GM23338 (cell line): ENCODE results near the gene SIGLEC9. TPM values are rescaled to one million over a fixed set of nuclear protein-coding genes. Genes with fewer than 3 reads are reported as not detected.

Source experiments
- ATAC-seq: fragments of 200-7000 bp; cut with Tn5 transposase; 3 replicates; pipeline ENCODE4 v1.9.1; 2020
- DNase-seq: peaks from one replicate; pipeline ENCODE4 v3.0.0-alpha.2; 2015; ENCODE audit warnings: low spot score
- H2AFZ ChIP-seq: fragments of 200-600 bp; sonication (generic); 2 replicates; pipeline ENCODE4 v1.8.0; 2016; ENCODE audit warnings: antibody characterized with exemption, mild to moderate bottlenecking, moderate library complexity
- H3F3A ChIP-seq: fragments of 200-600 bp; sonication (generic); replicated peaks from 2 replicates; pipeline ENCODE4 v1.8.0; 2017; ENCODE audit warnings: antibody characterized with exemption, mixed run types, low read depth
- H3K27ac ChIP-seq: fragments of 200-600 bp; sonication (generic); 2 replicates; pipeline ENCODE4 v1.6.1; 2016; ENCODE audit warnings: low read depth
- H3K27me3 ChIP-seq: fragments of 200-600 bp; sonication (generic); 2 replicates; pipeline ENCODE4 v1.8.0; 2016; ENCODE audit warnings: mild to moderate bottlenecking, mixed run types, moderate library complexity; ENCODE audit not compliant: insufficient read depth
- H3K36me3 ChIP-seq: fragments of 200-600 bp; sonication (generic); 2 replicates; pipeline ENCODE4 v1.8.0; 2016; ENCODE audit warnings: mild to moderate bottlenecking; ENCODE audit not compliant: insufficient read depth
- H3K4me1 ChIP-seq: fragments of 200-600 bp; sonication (generic); 2 replicates; pipeline ENCODE4 v1.8.0; 2016; ENCODE audit warnings: mild to moderate bottlenecking, moderate library complexity; ENCODE audit not compliant: insufficient read depth
- H3K4me2 ChIP-seq: fragments of 200-600 bp; sonication (generic); 2 replicates; pipeline ENCODE4 v1.7.1; 2017; ENCODE audit warnings: mixed run types
- H3K4me3 ChIP-seq: fragments of 200-600 bp; sonication (generic); 2 replicates; pipeline ENCODE4 v1.6.1; 2016; ENCODE audit warnings: mixed run types
- H3K79me2 ChIP-seq: fragments of 200-600 bp; sonication (generic); replicated peaks from 2 replicates; pipeline ENCODE4 v1.8.0; 2017; ENCODE audit warnings: mild to moderate bottlenecking; ENCODE audit not compliant: insufficient read depth
- H3K9me2 ChIP-seq: fragments of 200-600 bp; sonication (generic); 2 replicates; pipeline ENCODE4 v1.8.0; 2017; ENCODE audit not compliant: insufficient read depth
- H4K20me1 ChIP-seq: fragments of 200-600 bp; sonication (generic); replicated peaks from 2 replicates; pipeline ENCODE4 v1.8.0; 2017; ENCODE audit warnings: mild to moderate bottlenecking; ENCODE audit not compliant: insufficient read depth
- H3K27ac Mint-ChIP-seq: 2 replicates; pipeline ENCODE4 v1.8.0; 2020; ENCODE audit warnings: inconsistent platforms, mild to moderate bottlenecking, moderate library complexity, mixed read lengths
- H3K27me3 Mint-ChIP-seq: 3 replicates; pipeline ENCODE4 v1.8.0; 2022; ENCODE audit warnings: low read depth, mild to moderate bottlenecking, moderate library complexity, mixed read lengths, inconsistent platforms; ENCODE audit not compliant: insufficient read depth, poor library complexity
- H3K36me3 Mint-ChIP-seq: 3 replicates; pipeline ENCODE4 v1.8.0; 2021; ENCODE audit warnings: low read depth, mild to moderate bottlenecking, inconsistent platforms, moderate library complexity, mixed read lengths
- H3K4me1 Mint-ChIP-seq: 3 replicates; pipeline ENCODE4 v1.8.0; 2020; ENCODE audit warnings: mild to moderate bottlenecking, inconsistent platforms, mixed read lengths
- H3K4me3 Mint-ChIP-seq: 3 replicates; pipeline ENCODE4 v1.8.0; 2021; ENCODE audit warnings: moderate library complexity, mild to moderate bottlenecking, inconsistent platforms, mixed read lengths
- H3K9me3 Mint-ChIP-seq: 3 replicates; pipeline ENCODE4 v1.8.0; 2020; ENCODE audit warnings: moderate library complexity, mild to moderate bottlenecking, inconsistent platforms, mixed read lengths
- CTCF ChIP-seq, 2 experiments: fragments of 200-600 bp in 1 of 2; sonication (generic) in 1 of 2; conservative IDR thresholded peaks; 2 replicates each; pipeline versions ENCODE4 v1.5.1 to v1.6.1; 2016 to 2017; ENCODE audit warnings: antibody characterized with exemption in 2 of 2, low read depth in 2 of 2, mild to moderate bottlenecking in 2 of 2, moderate library complexity in 1 of 2
- EZH2 ChIP-seq: fragments of 200-600 bp; sonication (generic); IDR thresholded peaks from one replicate; pipeline ENCODE4 v1.8.0; 2017; ENCODE audit warnings: antibody characterized with exemption, mild to moderate bottlenecking, low read depth; ENCODE audit not compliant: unreplicated experiment
- NANOG ChIP-seq: IDR thresholded peaks from 2 replicates; pipeline ENCODE4 v1.6.1; 2016; ENCODE audit warnings: antibody characterized with exemption, borderline replicate concordance
- REST ChIP-seq: IDR thresholded peaks from one replicate; pipeline ENCODE4 v1.6.1; 2018; ENCODE audit warnings: antibody characterized with exemption; ENCODE audit not compliant: unreplicated experiment
- STAT1 ChIP-seq: IDR thresholded peaks from one replicate; pipeline ENCODE4 v1.6.1; 2016; ENCODE audit warnings: antibody characterized with exemption; ENCODE audit not compliant: unreplicated experiment
- ZNF462 ChIP-seq: fragments of 250-450 bp; sonication (Bioruptor Pico); IDR thresholded peaks from 2 replicates; pipeline ENCODE4 v1.5.0; 2020; ENCODE audit warnings: mild to moderate bottlenecking, moderate library complexity
- polyA plus RNA-seq: library from polyadenylated mRNA; unstranded; fragments of >200 nt; fragmentation: Nextera tagmentation; extraction: Ambion mirVana; gene quantifications from 2 replicates; pipeline ENCODE4 v1.2.1, GENCODE V29; 2016
- total RNA-seq: library from RNA; depleted of rRNA; stranded (reverse); fragments of >200 nt; shearing (Covaris generic); gene quantifications from 2 replicates; pipeline ENCODE4 v1.2.3, GENCODE V29; 2014

Gene SIGLEC9
- total and polyA plus RNA-seq, 2 experiments from 2014 or later = not detected

- TF ChIP-seq ZNF462 (CRISPR knock-in tag) (no peak), CTCF (conservative IDR thresholded peaks at IDR 0.05; ENCODE audit: low read depth in 2 of 2) (no peak)
Measured at GRCh38 chr19:51166846-51167490, 42.3 kb downstream of the SIGLEC9 start (continued).

- H3K27ac Mint-ChIP-seq = no peak overlapping the region
- H3K9me2 ChIP-seq = no peaks in the 10 kb centered on the region
- H4K20me1 ChIP-seq = no peaks in the 10 kb centered on the region
- H3F3A ChIP-seq = no peaks in the 10 kb centered on the region
- no peaks in the 10 kb centered on the region for H3K79me2 ChIP-seq
- H3K4me3 ChIP-seq = no peak overlapping the region
- H3K9me3 Mint-ChIP-seq = peaks cover 25% of the 10 kb centered on the region
- ATAC-seq (no peak), DNase-seq (no peak)
- no peaks in the 10 kb centered on the region for H3K4me1 Mint-ChIP-seq
- no peak overlapping the region for H2AFZ ChIP-seq
- no peaks in the 10 kb centered on the region for H3K27me3 ChIP-seq
- peaks cover 4% of the 10 kb centered on the region for H3K27me3 Mint-ChIP-seq
- no peaks in the 10 kb centered on the region for H3K4me1 ChIP-seq
- H3K4me3 Mint-ChIP-seq = no peak overlapping the region
- H3K4me2 ChIP-seq = no peak overlapping the region
- H3K36me3 Mint-ChIP-seq = peaks cover 11% of the 10 kb centered on the region; the same call in 2 of the 3 replicates
- no peaks in the 10 kb centered on the region for H3K36me3 ChIP-seq
- H3K27ac ChIP-seq = no peak overlapping the region
- TF ChIP-seq REST (no peak), EZH2 (no peak), NANOG (no peak), STAT1 (no peak)
Measured at GRCh38 chr19:51168564-51169282, 44.0 kb downstream of the SIGLEC9 start.
